ENCODE measurements around the gene TCL1B. TPM values are rescaled to one million over a fixed set of nuclear protein-coding genes. Genes with fewer than 3 reads are reported as not detected.

Gene TCL1B
- total RNA-seq, 1 experiment from 2014 or later = not detected

DNA sequence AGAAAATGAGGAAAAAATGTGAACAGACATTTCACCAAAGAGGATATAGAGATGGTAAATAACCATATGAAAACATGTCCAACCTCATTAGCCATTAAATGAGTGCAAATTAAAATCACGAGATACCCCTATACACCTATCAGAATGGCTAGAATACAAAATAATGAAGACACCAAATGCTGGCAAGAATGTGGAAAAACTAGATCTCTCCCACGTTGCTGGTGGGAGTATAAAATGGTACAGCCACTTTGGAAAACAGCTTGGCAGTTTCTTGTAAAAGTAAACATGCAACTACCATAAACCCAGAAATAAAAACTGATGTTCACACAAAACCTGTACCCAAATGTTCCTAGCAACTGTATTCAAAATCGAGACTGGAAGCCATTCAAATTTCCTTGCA lies 38.3 kb upstream of the TCL1B start:
- Histone ChIP-seq H3K36me3 (ENCODE audit: control insufficient read depth, insufficient read depth, low read length) (no peaks in the 10 kb centered on the region), H3K27me3 (replicated peaks; ENCODE audit: control insufficient read depth, insufficient read depth, low read length) (no peaks in the 10 kb centered on the region), H3K4me1 (no peaks in the 10 kb centered on the region), H3K4me3 (ENCODE audit: low read depth, low read length) (no peak overlapping the region), H3K9me3 (no peaks in the 10 kb centered on the region)
- DNase-seq = no peak
- no TSS peak for BruUV-seq (replicated peaks)
- Mint-ChIP-seq H3K27me3 (ENCODE audit: insufficient read depth, unreplicated experiment) (peaks cover 24% of the 10 kb centered on the region), H3K36me3 (ENCODE audit: insufficient read depth, unreplicated experiment) (no peaks in the 10 kb centered on the region), H3K9me3 (ENCODE audit: unreplicated experiment) (no peaks in the 10 kb centered on the region), H3K4me3 (ENCODE audit: unreplicated experiment) (no peak overlapping the region), H3K4me1 (ENCODE audit: low read depth, unreplicated experiment) (no peaks in the 10 kb centered on the region), H3K27ac (ENCODE audit: unreplicated experiment) (no peak overlapping the region)
- TF ChIP-seq, protein P1, sequence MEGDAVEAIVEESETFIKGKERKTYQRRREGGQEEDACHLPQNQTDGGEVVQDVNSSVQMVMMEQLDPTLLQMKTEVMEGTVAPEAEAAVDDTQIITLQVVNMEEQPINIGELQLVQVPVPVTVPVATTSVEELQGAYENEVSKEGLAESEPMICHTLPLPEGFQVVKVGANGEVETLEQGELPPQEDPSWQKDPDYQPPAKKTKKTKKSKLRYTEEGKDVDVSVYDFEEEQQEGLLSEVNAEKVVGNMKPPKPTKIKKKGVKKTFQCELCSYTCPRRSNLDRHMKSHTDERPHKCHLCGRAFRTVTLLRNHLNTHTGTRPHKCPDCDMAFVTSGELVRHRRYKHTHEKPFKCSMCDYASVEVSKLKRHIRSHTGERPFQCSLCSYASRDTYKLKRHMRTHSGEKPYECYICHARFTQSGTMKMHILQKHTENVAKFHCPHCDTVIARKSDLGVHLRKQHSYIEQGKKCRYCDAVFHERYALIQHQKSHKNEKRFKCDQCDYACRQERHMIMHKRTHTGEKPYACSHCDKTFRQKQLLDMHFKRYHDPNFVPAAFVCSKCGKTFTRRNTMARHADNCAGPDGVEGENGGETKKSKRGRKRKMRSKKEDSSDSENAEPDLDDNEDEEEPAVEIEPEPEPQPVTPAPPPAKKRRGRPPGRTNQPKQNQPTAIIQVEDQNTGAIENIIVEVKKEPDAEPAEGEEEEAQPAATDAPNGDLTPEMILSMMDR (IDR thresholded peaks at IDR 0.05; ENCODE audit: insufficient read depth in 1 of 2, low read depth in 1 of 2, low read length in 1 of 2, severe bottlenecking in 1 of 2, unreplicated experiment in 1 of 2) = no peak
- POLR2A ChIA-PET = no interaction called here
- CTCF ChIA-PET = no interaction called here
- intact Hi-C loops (cut with micrococcal nuclease; ENCODE audit: unreplicated experiment) = no loop called here

DNA sequence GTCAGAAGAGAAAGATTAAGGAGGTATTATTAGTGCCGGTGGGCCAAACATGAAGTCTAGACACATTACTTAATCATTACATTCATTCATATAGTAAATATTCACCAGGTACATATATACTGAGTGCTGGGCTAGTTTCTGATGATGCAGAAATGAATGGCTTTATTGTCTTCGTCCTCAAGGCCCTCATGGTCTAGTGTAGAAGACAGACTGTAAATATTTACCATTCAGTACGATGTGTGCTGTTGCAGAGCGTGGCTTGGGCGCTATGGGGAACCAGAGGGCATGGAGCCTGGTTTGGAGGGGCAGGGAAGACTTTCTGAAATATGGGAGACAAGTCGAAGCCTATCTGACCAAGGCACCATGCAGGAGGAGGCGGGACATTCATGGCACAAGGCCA lies 37.0 kb upstream of the TCL1B start:
- ChIA-PET POLR2A (no interaction called here), CTCF (no interaction called here)
- no peak overlapping the region for H3K4me3 ChIP-seq (ENCODE audit: low read depth, low read length)
- H3K9me3 ChIP-seq = no peaks in the 10 kb centered on the region
- H3K4me1 Mint-ChIP-seq (ENCODE audit: low read depth, unreplicated experiment) = no peaks in the 10 kb centered on the region
- no peaks in the 10 kb centered on the region for H3K36me3 Mint-ChIP-seq (ENCODE audit: insufficient read depth, unreplicated experiment)
- no peak for DNase-seq
- TF ChIP-seq, protein P1 (IDR thresholded peaks at IDR 0.05; ENCODE audit: insufficient read depth in 1 of 2, low read depth in 1 of 2, low read length in 1 of 2, severe bottlenecking in 1 of 2, unreplicated experiment in 1 of 2) = no peak
- H3K27me3 ChIP-seq (replicated peaks; ENCODE audit: control insufficient read depth, insufficient read depth, low read length) = no peaks in the 10 kb centered on the region
- H3K9me3 Mint-ChIP-seq (ENCODE audit: unreplicated experiment) = no peaks in the 10 kb centered on the region
- intact Hi-C loops (cut with micrococcal nuclease; ENCODE audit: unreplicated experiment) = no loop called here
- no peaks in the 10 kb centered on the region for H3K36me3 ChIP-seq (ENCODE audit: control insufficient read depth, insufficient read depth, low read length)
- H3K4me3 Mint-ChIP-seq (ENCODE audit: unreplicated experiment) = no peak overlapping the region
- BruUV-seq (replicated peaks) = no TSS peak
- H3K4me1 ChIP-seq = no peaks in the 10 kb centered on the region
- H3K27ac Mint-ChIP-seq (ENCODE audit: unreplicated experiment) = no peak overlapping the region
- H3K27me3 Mint-ChIP-seq (ENCODE audit: insufficient read depth, unreplicated experiment) = peaks cover 17% of the 10 kb centered on the region

DNA sequence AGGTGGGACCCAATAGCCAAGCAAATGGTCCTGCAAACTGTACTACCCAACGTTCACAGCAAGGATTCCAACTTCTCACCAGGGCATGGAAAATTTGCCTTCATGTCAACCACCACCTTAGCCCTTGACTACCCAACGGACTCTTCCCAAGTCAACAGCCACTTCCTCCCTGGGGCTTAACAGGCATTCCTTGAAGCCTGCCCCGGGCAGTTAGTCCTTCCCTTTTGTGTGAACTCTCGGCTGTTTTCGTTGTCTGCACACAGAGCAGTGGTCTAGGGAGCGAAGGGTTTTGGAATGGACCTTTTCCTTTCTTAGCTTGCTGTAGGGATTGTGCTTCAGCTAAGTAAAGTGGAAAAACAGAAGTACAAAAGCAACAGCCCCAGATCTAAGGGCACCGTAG lies 35.2 kb upstream of the TCL1B start:
- Mint-ChIP-seq H3K27ac (ENCODE audit: unreplicated experiment) (no peak overlapping the region), H3K4me3 (ENCODE audit: unreplicated experiment) (no peak overlapping the region), H3K4me1 (ENCODE audit: low read depth, unreplicated experiment) (no peaks in the 10 kb centered on the region), H3K9me3 (ENCODE audit: unreplicated experiment) (no peaks in the 10 kb centered on the region), H3K27me3 (ENCODE audit: insufficient read depth, unreplicated experiment) (peaks cover 17% of the 10 kb centered on the region), H3K36me3 (ENCODE audit: insufficient read depth, unreplicated experiment) (no peaks in the 10 kb centered on the region)
- no peaks in the 10 kb centered on the region for H3K9me3 ChIP-seq
- CTCF ChIA-PET = no interaction called here
- no TSS peak for BruUV-seq (replicated peaks)
- DNase-seq = no peak
- no peaks in the 10 kb centered on the region for H3K36me3 ChIP-seq (ENCODE audit: control insufficient read depth, insufficient read depth, low read length)
- no peak overlapping the region for H3K4me3 ChIP-seq (ENCODE audit: low read depth, low read length)
- TF ChIP-seq, protein P1 (IDR thresholded peaks at IDR 0.05; ENCODE audit: insufficient read depth in 1 of 2, low read depth in 1 of 2, low read length in 1 of 2, severe bottlenecking in 1 of 2, unreplicated experiment in 1 of 2) = no peak
- POLR2A ChIA-PET = no interaction called here
- H3K4me1 ChIP-seq = no peaks in the 10 kb centered on the region
- intact Hi-C loops (cut with micrococcal nuclease; ENCODE audit: unreplicated experiment) = no loop called here
- H3K27me3 ChIP-seq (replicated peaks; ENCODE audit: control insufficient read depth, insufficient read depth, low read length) = no peaks in the 10 kb centered on the region
